ENCODE data around the gene MED8. TPM values are rescaled to one million over a fixed set of nuclear protein-coding genes. Genes with fewer than 3 reads are reported as not detected.

Gene MED8
- total RNA-seq, 2 donors from 2014 or later, result 18.8 to 21.3 TPM

GRCh38 chr1:43425045-43425444 lies 35.4 kb upstream of the MED8 start:
- no peak for TF ChIP-seq CTCF (IDR thresholded peaks at IDR 0.05)
- Histone ChIP-seq H3K27ac (no peak overlapping the region), H3K4me3 (no peak overlapping the region), H3K36me3 (peaks cover 100% of the 10 kb centered on the region), H3K4me1 (no peaks in the 10 kb centered on the region), H3K9me3 (no peaks in the 10 kb centered on the region), H3K27me3 (no peaks in the 10 kb centered on the region)
- no peak for DNase-seq (ENCODE audit: low spot score)

- DNase-seq (ENCODE audit: low spot score), result no peak
- Histone ChIP-seq H3K27me3 (no peaks in the 10 kb centered on the region), H3K4me1 (no peaks in the 10 kb centered on the region), H3K9me3 (no peaks in the 10 kb centered on the region), H3K27ac (no peak overlapping the region), H3K36me3 (peaks cover 100% of the 10 kb centered on the region), H3K4me3 (no peak overlapping the region)
- TF ChIP-seq CTCF (IDR thresholded peaks at IDR 0.05), result no peak
Measured at GRCh38 chr1:43423672-43424550, 34.3 kb upstream of the MED8 start.

GRCh38 chr1:43422995-43423671 lies 33.5 kb upstream of the MED8 start:
- Histone ChIP-seq H3K4me3 (no peak overlapping the region), H3K27ac (no peak overlapping the region), H3K27me3 (no peaks in the 10 kb centered on the region), H3K9me3 (no peaks in the 10 kb centered on the region), H3K4me1 (no peaks in the 10 kb centered on the region), H3K36me3 (peaks cover 100% of the 10 kb centered on the region)
- no peak for TF ChIP-seq CTCF (IDR thresholded peaks at IDR 0.05)
- no peak for DNase-seq (ENCODE audit: low spot score)

GRCh38 chr1:43421976-43422750 lies 32.6 kb upstream of the MED8 start:
- Histone ChIP-seq H3K4me3 (no peak overlapping the region), H3K4me1 (no peaks in the 10 kb centered on the region), H3K9me3 (no peaks in the 10 kb centered on the region), H3K36me3 (peaks cover 100% of the 10 kb centered on the region), H3K27me3 (no peaks in the 10 kb centered on the region), H3K27ac (no peak overlapping the region)
- DNase-seq (ENCODE audit: low spot score), result no peak
- TF ChIP-seq CTCF (IDR thresholded peaks at IDR 0.05), result no peak

- Histone ChIP-seq H3K27ac (no peak overlapping the region), H3K4me1 (no peaks in the 10 kb centered on the region), H3K4me3 (no peak overlapping the region), H3K9me3 (no peaks in the 10 kb centered on the region), H3K27me3 (no peaks in the 10 kb centered on the region), H3K36me3 (peaks cover 100% of the 10 kb centered on the region)
- no peak for DNase-seq (ENCODE audit: low spot score)
- no peak for TF ChIP-seq CTCF (IDR thresholded peaks at IDR 0.05)
Measured at GRCh38 chr1:43421396-43421795, 31.8 kb upstream of the MED8 start.

Data from right atrium auricular region (tissue), 2 donors.